Endothelial cell of umbilical vein (primary cell): Measurements from ENCODE around the gene PLXNB1.

Experiments
- CTCF ChIP-seq, 2 donors: IDR thresholded peaks; 1 replicate in 1 of 2; 2 replicates in 1 of 2; pipeline ENCODE4 v1.5.1; 2011; ENCODE audit warnings: low read length in 2 of 2, mild to moderate bottlenecking in 2 of 2, moderate library complexity in 2 of 2, control low read depth in 1 of 2, inconsistent platforms in 1 of 2, low read depth in 1 of 2; ENCODE audit not compliant: insufficient read depth in 1 of 2; ENCODE audit errors: extremely low read depth in 1 of 2
- EZH2 ChIP-seq: IDR thresholded peaks from 2 replicates; pipeline ENCODE4 v1.6.1; 2012; ENCODE audit warnings: borderline replicate concordance, low read depth, mild to moderate bottlenecking, moderate library complexity, low read length, inconsistent platforms; ENCODE audit not compliant: severe bottlenecking
- FOS ChIP-seq: IDR thresholded peaks from 2 replicates; pipeline ENCODE4 v1.6.1; 2011; ENCODE audit warnings: mild to moderate bottlenecking, low read length, moderate library complexity, borderline replicate concordance; ENCODE audit not compliant: insufficient read depth
- JUN ChIP-seq: IDR thresholded peaks from 2 replicates; pipeline ENCODE4 v1.6.1; 2011; ENCODE audit warnings: borderline replicate concordance, low read depth; ENCODE audit not compliant: insufficient read length, insufficient read depth
- MAX ChIP-seq: IDR thresholded peaks from 2 replicates; pipeline ENCODE4 v1.6.1; 2011; ENCODE audit not compliant: insufficient read depth, insufficient read length
- MYC ChIP-seq: IDR thresholded peaks from one replicate; pipeline ENCODE4 v1.6.1; 2011; ENCODE audit warnings: mild to moderate bottlenecking, low read depth, low read length
- POLR2A ChIP-seq: IDR thresholded peaks from 2 replicates; pipeline ENCODE4 v1.6.1; 2012; ENCODE audit warnings: low read depth, mild to moderate bottlenecking, control low read depth, low read length
- POLR2AphosphoS5 ChIP-seq: IDR thresholded peaks from 2 replicates; pipeline ENCODE4 v1.6.1; 2012; ENCODE audit warnings: low read depth, mild to moderate bottlenecking, control low read depth, low read length, moderate library complexity; ENCODE audit not compliant: insufficient read depth

GRCh38 chr3:48465531-48466378 lies 35.9 kb upstream of the PLXNB1 start:
- TF ChIP-seq EZH2 = no peak
- peak; percentile 81 to 82 for TF ChIP-seq CTCF (IDR thresholded peaks at IDR 0.05; ENCODE audit: extremely low read depth in 1 of 2, insufficient read depth in 1 of 2, low read depth in 1 of 2, low read length in 2 of 2)
- peak; percentile 90 for TF ChIP-seq POLR2AphosphoS5
- TF ChIP-seq FOS = peak; percentile 58
- TF ChIP-seq JUN = no peak
- TF ChIP-seq MAX = peak; percentile 66
- TF ChIP-seq POLR2A = peak; percentile 92
- TF ChIP-seq MYC = peak; percentile 31
